Erythroblast (primary cell): ENCODE measurements around the gene CDKAL1.

ENCODE experiments used
- DNase-seq, 2 experiments: peaks; one replicate each; lab custom pipeline; 2025; lab: John Stamatoyannopoulos, UW
- GATA1 ChIP-seq: IDR thresholded peaks from 2 replicates; pipeline ENCODE4 v1.6.1; 2011; ENCODE audit warnings: low read depth, mild to moderate bottlenecking, control low read depth, low read length, moderate library complexity
- POLR2A ChIP-seq: IDR thresholded peaks from 2 replicates; pipeline ENCODE4 v1.6.1; 2011; ENCODE audit warnings: mild to moderate bottlenecking, low read length

Gene CDKAL1

GRCh38 chr6:21158149-21158548, 623.9 kb downstream of the CDKAL1 start:
- peak in 1 of 2 experiments; percentile 37 for DNase-seq
- TF ChIP-seq GATA1 (no peak), POLR2A (no peak)

DNA sequence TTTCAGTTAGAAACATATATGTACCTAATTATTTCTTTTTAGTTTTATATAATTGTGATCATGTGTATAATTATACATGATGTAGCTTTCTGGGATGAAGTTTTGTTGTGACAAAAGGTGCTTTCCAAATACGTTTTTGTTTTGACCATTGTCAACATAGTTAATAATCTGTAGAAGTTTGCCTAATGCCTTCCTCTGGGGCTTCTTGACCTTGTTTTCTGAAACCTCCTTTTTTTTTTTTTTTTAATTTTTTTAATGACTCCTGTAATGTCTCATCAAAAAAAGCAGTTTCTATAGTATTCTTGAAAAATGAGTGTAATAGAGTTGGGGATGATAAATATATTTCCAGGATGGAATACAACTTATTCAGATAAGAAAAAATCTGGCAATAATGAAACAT, 624.6 kb downstream of the CDKAL1 start:
- TF ChIP-seq GATA1, result no peak
- no peak for TF ChIP-seq POLR2A
- no peak for DNase-seq

DNA sequence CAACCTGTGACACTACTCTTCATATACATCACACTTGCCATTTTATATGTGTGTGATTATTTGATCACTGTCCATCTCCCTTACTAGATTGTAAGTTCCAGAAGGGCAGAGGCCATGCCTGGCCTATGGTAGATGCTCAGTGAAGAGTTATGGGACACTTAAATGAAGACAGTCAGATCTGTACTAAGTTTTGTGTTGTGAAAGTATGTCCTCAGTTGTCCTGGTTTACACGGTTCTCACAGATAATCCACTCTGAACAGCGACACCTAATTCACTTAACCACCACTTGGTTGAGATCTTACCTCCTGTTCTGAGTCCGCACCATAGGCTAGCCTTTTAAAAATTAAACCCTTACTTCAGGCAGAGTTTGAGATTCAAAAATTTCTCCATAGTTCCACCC, 625.2 kb downstream of the CDKAL1 start:
- DNase-seq, result no peak
- TF ChIP-seq GATA1 (no peak), POLR2A (no peak)

GRCh38 chr6:21161707-21162106, 627.5 kb downstream of the CDKAL1 start:
- no peak for TF ChIP-seq POLR2A
- no peak for TF ChIP-seq GATA1
- DNase-seq, result no peak

DNA sequence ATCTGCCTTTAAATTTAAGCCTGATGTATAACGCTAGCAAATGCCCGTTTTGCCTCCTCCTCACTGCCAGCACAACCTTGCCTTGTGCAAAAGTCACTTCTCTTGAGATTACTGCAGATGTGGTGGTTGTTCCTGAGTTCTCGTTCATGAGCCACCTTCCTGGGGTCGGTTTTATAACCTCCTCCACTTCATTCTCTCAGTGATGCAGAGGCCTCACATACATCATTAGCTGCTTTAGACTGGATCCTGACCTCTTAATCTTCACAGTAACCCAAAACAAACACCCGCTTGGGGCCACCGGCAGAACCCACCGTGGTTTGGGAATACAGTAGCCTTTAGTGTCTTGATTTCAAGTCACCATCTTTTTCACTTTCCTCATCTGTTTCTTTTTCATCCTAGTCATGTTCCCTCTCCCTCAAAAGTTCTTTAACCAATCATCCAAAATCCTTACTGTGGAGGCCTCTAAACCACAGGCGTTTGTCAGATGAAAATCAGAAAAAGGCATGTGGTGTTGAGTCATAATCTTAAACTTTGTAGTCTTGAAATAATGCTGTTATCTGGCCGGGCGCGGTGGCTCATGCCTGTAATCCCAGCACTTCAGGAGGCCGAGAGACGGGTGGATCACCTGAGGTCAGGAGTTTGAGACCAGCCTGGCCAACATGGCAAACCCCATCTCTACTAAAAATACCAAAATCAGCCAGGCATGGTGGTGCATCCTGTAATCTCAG, 629.0 kb downstream of the CDKAL1 start:
- DNase-seq, result peak; percentile 9 to 27
- TF ChIP-seq POLR2A (no peak), GATA1 (no peak)

DNA sequence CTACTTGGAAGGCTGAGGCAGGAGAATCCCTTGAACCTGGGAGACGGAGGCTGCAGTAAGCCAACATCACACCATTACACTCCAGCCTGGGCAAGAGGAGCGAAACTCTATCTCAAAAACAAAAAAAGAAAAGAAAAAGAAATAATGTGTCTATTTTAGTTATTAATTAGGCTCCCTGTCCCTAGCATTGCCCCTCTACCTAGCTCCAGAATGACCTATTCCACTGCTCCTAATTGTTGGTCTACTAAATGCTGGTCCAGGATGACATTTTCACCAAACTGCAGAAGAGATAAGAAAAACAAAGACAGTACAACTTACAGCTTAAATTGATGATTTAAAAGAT, 629.6 kb downstream of the CDKAL1 start:
- DNase-seq, result no peak
- no peak for TF ChIP-seq POLR2A
- TF ChIP-seq GATA1, result no peak

GRCh38 chr6:21164768-21165326, 630.6 kb downstream of the CDKAL1 start:
- no peak for DNase-seq
- TF ChIP-seq POLR2A (no peak), GATA1 (no peak)

DNA sequence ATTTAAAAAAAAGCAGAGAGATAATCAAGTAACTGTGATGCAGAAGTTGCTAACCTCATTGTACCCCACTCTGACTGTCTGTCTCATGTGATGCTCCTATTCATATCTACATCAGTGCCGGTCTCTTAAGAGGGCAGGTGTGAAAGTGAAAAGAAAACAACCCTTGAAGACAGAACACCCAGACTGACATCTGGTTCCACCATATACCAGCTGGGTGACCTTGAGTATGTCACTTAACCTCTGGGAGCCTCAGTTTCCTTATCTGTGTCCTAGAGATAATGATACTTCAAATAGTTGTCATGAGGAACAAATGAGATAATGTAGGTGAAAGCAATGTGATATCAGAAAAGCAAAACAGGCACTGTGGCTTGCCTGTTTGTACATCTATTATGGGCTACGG, 632.5 kb downstream of the CDKAL1 start:
- peak in 1 of 2 experiments; percentile 11 for DNase-seq
- TF ChIP-seq GATA1 (no peak), POLR2A (no peak)

DNA sequence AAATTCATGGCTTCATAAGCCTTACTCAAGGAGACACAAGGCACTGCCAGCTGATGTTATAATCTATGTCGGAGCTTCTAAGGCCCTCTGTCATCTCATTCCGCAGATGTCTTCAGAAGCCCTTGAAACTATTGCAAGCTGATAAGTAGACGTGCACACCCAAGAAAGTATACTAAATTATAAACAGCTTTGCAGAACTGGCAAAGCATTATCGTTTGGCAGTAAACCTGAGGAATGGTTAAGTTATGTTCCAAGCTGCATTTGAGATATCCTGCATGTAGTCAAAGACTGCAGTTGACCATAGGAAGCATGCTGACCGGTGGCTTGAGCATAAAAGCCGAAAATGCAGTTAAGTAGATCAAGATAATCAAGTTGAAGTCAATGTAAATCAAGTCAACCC, 633.5 kb downstream of the CDKAL1 start:
- no peak for TF ChIP-seq POLR2A
- TF ChIP-seq GATA1, result no peak
- DNase-seq, result no peak

- TF ChIP-seq GATA1 (no peak), POLR2A (no peak)
- DNase-seq, result no peak
These were observed 637.5 kb downstream of the CDKAL1 start for GRCh38 chr6:21171801-21172200.

DNA sequence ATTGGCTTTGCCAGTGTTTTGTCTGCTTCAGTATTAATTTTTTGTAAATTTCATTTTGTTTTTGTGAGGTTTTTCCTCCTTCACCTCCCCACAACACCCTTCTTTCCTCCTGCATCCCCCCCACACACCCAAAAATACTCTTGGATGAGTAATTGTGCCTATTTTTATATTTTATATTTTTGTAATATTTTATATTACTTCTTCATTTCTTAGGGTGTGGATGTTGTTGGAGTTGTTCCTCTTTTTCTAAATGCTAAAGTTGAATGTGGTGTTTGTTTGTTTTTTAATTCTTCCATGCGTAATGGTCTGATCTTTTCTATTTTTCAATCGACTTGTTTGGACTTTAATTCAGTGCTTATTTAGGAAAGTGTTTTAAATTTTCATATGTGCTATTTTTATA, 638.8 kb downstream of the CDKAL1 start:
- TF ChIP-seq POLR2A (no peak), GATA1 (no peak)
- DNase-seq, result no peak

DNA sequence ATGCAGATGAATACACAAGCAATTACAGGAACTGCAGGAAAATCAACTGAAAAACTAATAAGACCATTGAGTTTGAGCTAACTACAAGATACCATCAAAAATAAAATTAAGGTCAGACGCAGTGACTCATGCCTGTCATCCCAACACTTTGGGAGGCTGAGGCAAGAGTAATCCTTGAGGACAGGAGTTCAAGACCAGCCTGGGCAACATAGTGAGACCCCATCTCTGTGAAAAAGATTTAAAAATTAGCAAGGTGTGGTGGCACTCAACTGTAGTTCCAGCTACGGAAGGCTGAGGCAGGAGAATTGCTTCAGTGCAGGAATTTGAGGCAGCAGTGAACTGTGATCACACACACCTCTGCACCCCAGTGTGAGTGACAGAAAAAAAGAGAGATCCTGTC, 639.4 kb downstream of the CDKAL1 start:
- no peak for DNase-seq
- TF ChIP-seq POLR2A (no peak), GATA1 (no peak)

DNA sequence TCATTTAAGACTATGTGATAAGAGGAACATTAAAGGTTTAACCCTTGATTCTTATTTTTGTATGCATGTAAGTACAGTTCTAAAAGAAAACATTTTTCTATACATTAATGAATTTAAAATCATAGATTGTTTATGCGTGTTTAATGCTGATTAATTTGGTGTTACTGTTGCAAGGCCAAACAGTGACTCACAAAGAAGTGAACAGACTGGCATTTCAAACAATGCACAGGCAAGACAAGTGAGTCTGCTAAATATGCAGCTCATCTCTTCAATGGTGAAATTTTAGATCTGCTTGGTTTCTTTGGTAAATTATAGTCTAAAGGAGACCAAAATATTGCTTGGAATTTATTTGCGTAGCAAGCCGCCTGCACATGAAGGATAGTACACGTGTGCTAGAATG, 641.9 kb downstream of the CDKAL1 start:
- TF ChIP-seq GATA1 (no peak), POLR2A (no peak)
- DNase-seq, result no peak

- no peak for DNase-seq
- no peak for TF ChIP-seq POLR2A
- no peak for TF ChIP-seq GATA1
These were observed 645.9 kb downstream of the CDKAL1 start for GRCh38 chr6:21180155-21180554.

GRCh38 chr6:21180800-21181337, 646.6 kb downstream of the CDKAL1 start:
- no peak for DNase-seq
- no peak for TF ChIP-seq POLR2A
- TF ChIP-seq GATA1, result no peak

DNA sequence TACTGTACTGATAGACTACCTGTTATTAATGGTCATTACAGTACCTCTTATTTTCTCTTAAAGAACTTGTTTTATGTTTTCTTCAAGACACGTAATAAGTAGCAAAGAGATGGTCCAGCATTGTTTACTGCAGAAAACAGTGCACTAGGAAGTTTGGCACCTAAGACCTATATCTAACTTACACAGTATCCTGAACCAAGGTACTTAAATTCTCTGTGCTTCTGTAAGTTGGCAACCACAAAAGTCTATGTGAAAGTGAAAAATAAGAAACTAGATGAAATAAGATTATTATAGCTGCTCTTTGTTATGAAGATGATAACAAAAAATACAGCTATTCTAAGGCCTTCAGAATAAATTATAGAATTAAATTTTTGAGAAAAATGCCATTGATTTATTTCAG, 647.6 kb downstream of the CDKAL1 start:
- no peak for DNase-seq

More for the DNA sequence above, 647.6 kb downstream of the CDKAL1 start:
- TF ChIP-seq GATA1, result no peak
- TF ChIP-seq POLR2A, result no peak
